Measurements from ENCODE around the gene OR51V1. TPM values are rescaled to one million over a fixed set of nuclear protein-coding genes. Genes with fewer than 3 reads are reported as not detected.

The OR51V1 gene
- total RNA-seq, 1 experiment from 2014 or later = not detected

DNA sequence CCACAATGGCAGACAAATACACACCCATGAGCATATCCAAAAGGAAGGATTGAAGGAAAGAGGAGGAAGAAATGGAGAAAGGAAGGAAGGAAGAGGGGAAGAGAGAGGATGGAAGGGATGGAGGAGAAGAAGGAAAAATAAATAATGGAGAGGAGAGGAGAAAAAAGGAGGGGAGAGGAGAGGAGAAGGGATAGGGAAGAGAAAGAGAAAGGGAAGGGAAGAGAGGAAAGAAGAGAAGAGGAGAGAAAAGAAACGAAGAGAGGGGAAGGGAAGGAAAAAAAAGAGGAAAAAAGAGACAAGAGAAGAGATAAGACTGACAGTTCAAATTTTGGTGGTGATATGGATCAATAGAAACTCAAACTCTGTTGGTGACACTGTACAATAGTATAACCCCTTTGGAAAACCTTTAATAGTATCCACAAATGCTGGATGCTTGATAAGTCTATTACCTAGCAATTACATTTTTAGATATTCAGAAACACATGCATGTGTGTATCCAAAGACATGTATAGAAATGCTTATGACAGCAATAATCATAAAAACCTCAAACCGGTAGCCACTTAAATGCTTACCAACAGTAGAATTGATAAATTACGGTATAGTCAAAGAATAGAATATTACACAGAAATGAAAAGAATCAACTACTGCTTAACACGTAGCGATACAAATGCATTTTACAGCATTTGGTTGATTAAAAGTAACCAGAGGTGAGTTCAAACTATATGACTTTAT is 35.0 kb upstream of the OR51V1 start:
- Histone ChIP-seq H3K9me3 (no peaks in the 10 kb centered on the region), H3K36me3 (ENCODE audit: control insufficient read depth, insufficient read depth, low read length) (no peaks in the 10 kb centered on the region), H3K27me3 (replicated peaks; ENCODE audit: control insufficient read depth, insufficient read depth, low read length) (no peaks in the 10 kb centered on the region), H3K4me3 (ENCODE audit: low read depth, low read length) (no peak overlapping the region), H3K4me1 (no peaks in the 10 kb centered on the region)
- Mint-ChIP-seq H3K27ac (ENCODE audit: unreplicated experiment) (no peak overlapping the region), H3K4me3 (ENCODE audit: unreplicated experiment) (no peak overlapping the region), H3K9me3 (ENCODE audit: unreplicated experiment) (no peaks in the 10 kb centered on the region), H3K4me1 (ENCODE audit: low read depth, unreplicated experiment) (no peaks in the 10 kb centered on the region), H3K27me3 (ENCODE audit: insufficient read depth, unreplicated experiment) (peaks cover 16% of the 10 kb centered on the region), H3K36me3 (ENCODE audit: insufficient read depth, unreplicated experiment) (no peaks in the 10 kb centered on the region)
- ChIA-PET CTCF (no interaction called here), POLR2A (no interaction called here)
- TF ChIP-seq, protein P1, sequence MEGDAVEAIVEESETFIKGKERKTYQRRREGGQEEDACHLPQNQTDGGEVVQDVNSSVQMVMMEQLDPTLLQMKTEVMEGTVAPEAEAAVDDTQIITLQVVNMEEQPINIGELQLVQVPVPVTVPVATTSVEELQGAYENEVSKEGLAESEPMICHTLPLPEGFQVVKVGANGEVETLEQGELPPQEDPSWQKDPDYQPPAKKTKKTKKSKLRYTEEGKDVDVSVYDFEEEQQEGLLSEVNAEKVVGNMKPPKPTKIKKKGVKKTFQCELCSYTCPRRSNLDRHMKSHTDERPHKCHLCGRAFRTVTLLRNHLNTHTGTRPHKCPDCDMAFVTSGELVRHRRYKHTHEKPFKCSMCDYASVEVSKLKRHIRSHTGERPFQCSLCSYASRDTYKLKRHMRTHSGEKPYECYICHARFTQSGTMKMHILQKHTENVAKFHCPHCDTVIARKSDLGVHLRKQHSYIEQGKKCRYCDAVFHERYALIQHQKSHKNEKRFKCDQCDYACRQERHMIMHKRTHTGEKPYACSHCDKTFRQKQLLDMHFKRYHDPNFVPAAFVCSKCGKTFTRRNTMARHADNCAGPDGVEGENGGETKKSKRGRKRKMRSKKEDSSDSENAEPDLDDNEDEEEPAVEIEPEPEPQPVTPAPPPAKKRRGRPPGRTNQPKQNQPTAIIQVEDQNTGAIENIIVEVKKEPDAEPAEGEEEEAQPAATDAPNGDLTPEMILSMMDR (IDR thresholded peaks at IDR 0.05; ENCODE audit: insufficient read depth in 1 of 2, low read depth in 1 of 2, low read length in 1 of 2, severe bottlenecking in 1 of 2, unreplicated experiment in 1 of 2) = no peak
- intact Hi-C loops (cut with micrococcal nuclease; ENCODE audit: unreplicated experiment) = no loop called here
- DNase-seq = no peak
- BruUV-seq (replicated peaks) = no TSS peak

DNA sequence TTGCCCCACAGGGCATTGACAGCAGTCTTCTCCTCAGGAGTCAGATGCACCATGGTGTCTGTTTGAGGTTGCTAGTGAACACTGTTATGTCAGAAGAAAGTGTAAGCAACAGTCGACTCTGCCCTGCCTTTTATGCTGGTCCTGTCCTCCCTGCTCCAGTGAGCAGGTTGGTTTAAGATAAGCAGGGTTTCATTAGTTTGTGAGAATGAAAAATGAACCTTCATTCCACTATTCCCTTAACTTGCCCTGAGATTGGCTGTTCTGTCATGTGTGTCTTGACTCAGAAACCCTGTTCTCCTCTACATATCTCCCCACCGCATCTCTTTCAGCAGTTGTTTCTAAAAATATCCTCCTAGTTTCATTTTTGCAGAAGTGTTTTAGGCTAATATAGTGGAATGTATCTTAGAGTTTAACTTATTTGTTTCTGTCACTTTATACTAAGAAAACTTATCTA is 33.9 kb upstream of the OR51V1 start, which contains the start of gene HBD:
Gene HBD, minus strand, starts transcription at position 103 of the 454 bp plus-strand sequence. Its CDS starts 50 bp downstream, at position 53.
- H3K4me1 Mint-ChIP-seq (ENCODE audit: low read depth, unreplicated experiment) = no peaks in the 10 kb centered on the region
- BruUV-seq (replicated peaks) = no TSS peak
- no peaks in the 10 kb centered on the region for H3K36me3 ChIP-seq (ENCODE audit: control insufficient read depth, insufficient read depth, low read length)
- H3K4me1 ChIP-seq = no peaks in the 10 kb centered on the region
- H3K9me3 Mint-ChIP-seq (ENCODE audit: unreplicated experiment) = no peaks in the 10 kb centered on the region
- H3K27me3 ChIP-seq (replicated peaks; ENCODE audit: control insufficient read depth, insufficient read depth, low read length) = no peaks in the 10 kb centered on the region
- no peaks in the 10 kb centered on the region for H3K36me3 Mint-ChIP-seq (ENCODE audit: insufficient read depth, unreplicated experiment)
- DNase-seq = no peak
- no peak within 1 kb of the TSS for H3K27ac Mint-ChIP-seq (ENCODE audit: unreplicated experiment)
- intact Hi-C loops (cut with micrococcal nuclease; ENCODE audit: unreplicated experiment) = no loop called here
- no peaks in the 10 kb centered on the region for H3K9me3 ChIP-seq
- POLR2A ChIA-PET = no interaction called here
- TF ChIP-seq, protein P1 (IDR thresholded peaks at IDR 0.05; ENCODE audit: insufficient read depth in 1 of 2, low read depth in 1 of 2, low read length in 1 of 2, severe bottlenecking in 1 of 2, unreplicated experiment in 1 of 2) = no peak
- H3K4me3 Mint-ChIP-seq (ENCODE audit: unreplicated experiment) = no peak within 1 kb of the TSS
- peaks cover 13% of the 10 kb centered on the region for H3K27me3 Mint-ChIP-seq (ENCODE audit: insufficient read depth, unreplicated experiment)
- H3K4me3 ChIP-seq (ENCODE audit: low read depth, low read length) = no peak within 1 kb of the TSS
- CTCF ChIA-PET = no interaction called here

DNA sequence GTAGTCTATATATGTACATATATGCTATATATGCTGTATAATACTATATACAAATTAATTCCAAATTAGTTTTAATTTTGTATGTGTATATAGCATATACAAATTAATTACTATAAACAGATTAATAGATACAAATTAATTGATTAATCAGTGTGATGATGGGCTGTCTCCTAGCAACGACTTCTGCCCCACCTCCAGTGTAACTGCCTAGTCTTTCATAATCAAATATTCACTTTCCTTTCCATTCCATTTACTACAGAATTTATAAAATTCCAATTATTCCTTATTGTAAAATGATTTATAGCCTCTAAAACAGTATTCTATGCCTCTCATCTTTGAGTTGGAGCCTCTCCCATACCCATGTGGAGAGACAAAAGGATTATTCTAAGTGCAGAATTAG is 32.8 kb upstream of the OR51V1 start:
- Mint-ChIP-seq H3K27me3 (ENCODE audit: insufficient read depth, unreplicated experiment) (peaks cover 9% of the 10 kb centered on the region), H3K4me3 (ENCODE audit: unreplicated experiment) (no peak overlapping the region), H3K36me3 (ENCODE audit: insufficient read depth, unreplicated experiment) (no peaks in the 10 kb centered on the region), H3K9me3 (ENCODE audit: unreplicated experiment) (no peaks in the 10 kb centered on the region), H3K4me1 (ENCODE audit: low read depth, unreplicated experiment) (no peaks in the 10 kb centered on the region), H3K27ac (ENCODE audit: unreplicated experiment) (no peak overlapping the region)
- Histone ChIP-seq H3K4me3 (ENCODE audit: low read depth, low read length) (no peak overlapping the region), H3K4me1 (no peaks in the 10 kb centered on the region), H3K27me3 (replicated peaks; ENCODE audit: control insufficient read depth, insufficient read depth, low read length) (no peaks in the 10 kb centered on the region), H3K36me3 (ENCODE audit: control insufficient read depth, insufficient read depth, low read length) (no peaks in the 10 kb centered on the region), H3K9me3 (no peaks in the 10 kb centered on the region)
- ChIA-PET POLR2A (no interaction called here), CTCF (no interaction called here)
- TF ChIP-seq, protein P1 (IDR thresholded peaks at IDR 0.05; ENCODE audit: insufficient read depth in 1 of 2, low read depth in 1 of 2, low read length in 1 of 2, severe bottlenecking in 1 of 2, unreplicated experiment in 1 of 2) = no peak
- intact Hi-C loops (cut with micrococcal nuclease; ENCODE audit: unreplicated experiment) = no loop called here
- no peak for DNase-seq
- no TSS peak for BruUV-seq (replicated peaks)
